ENCODE results near the gene MARCHF3.

DNA sequence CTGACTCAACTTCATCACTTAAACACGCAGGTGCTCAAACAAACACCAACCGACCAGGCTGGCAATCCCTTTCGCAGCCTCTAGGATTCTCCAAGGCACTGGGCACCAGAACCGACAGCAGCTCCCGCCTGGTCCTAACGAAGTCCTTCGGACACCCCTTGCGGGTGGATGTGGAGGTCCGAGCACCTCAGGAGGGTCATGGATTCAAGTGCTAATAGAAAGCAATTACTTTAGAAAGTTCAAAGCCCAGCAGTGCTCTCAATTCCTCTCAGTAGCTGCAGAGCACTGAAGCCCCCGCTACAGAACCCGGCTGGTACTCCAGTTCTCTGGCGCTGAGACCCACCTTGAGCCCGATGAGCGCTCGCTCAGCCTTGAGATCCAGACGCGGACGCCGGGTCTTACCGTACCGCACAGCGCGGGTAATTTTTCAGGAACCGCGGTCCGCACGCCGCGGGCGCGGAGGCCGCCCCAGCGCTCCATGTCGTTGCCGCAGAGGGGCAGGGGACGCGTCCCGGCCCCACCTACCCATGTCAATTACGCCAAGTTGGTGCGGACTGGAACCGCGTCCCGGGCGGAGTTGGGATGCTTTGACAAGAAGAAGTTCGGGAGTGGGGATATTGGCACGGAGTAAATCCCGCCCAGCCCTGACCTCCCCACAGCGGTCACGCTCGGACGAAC, 638 bp downstream of the MARCHF3 start:
- TF ChIP-seq ETV6 (CRISPR knock-in tag; IDR thresholded peaks at IDR 0.05) (no peak), GABPB1 (CRISPR knock-in tag; IDR thresholded peaks at IDR 0.05) (no peak), SP1 (CRISPR knock-in tag; conservative IDR thresholded peaks at IDR 0.05) (no peak), ZNF232 (CRISPR knock-in tag; IDR thresholded peaks at IDR 0.05) (no peak), FOXJ3 (CRISPR knock-in tag; IDR thresholded peaks at IDR 0.05; ENCODE audit: borderline replicate concordance) (no peak), KAT7 (CRISPR knock-in tag; IDR thresholded peaks at IDR 0.05; ENCODE audit: borderline replicate concordance) (no peak)
- TF ChIP-seq, protein P1, sequence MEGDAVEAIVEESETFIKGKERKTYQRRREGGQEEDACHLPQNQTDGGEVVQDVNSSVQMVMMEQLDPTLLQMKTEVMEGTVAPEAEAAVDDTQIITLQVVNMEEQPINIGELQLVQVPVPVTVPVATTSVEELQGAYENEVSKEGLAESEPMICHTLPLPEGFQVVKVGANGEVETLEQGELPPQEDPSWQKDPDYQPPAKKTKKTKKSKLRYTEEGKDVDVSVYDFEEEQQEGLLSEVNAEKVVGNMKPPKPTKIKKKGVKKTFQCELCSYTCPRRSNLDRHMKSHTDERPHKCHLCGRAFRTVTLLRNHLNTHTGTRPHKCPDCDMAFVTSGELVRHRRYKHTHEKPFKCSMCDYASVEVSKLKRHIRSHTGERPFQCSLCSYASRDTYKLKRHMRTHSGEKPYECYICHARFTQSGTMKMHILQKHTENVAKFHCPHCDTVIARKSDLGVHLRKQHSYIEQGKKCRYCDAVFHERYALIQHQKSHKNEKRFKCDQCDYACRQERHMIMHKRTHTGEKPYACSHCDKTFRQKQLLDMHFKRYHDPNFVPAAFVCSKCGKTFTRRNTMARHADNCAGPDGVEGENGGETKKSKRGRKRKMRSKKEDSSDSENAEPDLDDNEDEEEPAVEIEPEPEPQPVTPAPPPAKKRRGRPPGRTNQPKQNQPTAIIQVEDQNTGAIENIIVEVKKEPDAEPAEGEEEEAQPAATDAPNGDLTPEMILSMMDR (IDR thresholded peaks at IDR 0.05) = peak; percentile 31; the same call in 1 of the 2 replicates
- TF ChIP-seq, protein P2, sequence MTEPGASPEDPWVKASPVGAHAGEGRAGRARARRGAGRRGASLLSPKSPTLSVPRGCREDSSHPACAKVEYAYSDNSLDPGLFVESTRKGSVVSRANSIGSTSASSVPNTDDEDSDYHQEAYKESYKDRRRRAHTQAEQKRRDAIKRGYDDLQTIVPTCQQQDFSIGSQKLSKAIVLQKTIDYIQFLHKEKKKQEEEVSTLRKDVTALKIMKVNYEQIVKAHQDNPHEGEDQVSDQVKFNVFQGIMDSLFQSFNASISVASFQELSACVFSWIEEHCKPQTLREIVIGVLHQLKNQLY (CRISPR knock-in tag; IDR thresholded peaks at IDR 0.05) = no peak; the same call in 1 of the 2 replicates

Data from WTC11 (cell line).